HCT116 (cell line): ENCODE data around the gene SPIC. TPM values are rescaled to one million over a fixed set of nuclear protein-coding genes. Genes with fewer than 3 reads are reported as not detected.

ENCODE experiments used
- ATAC-seq: fragments of 200-7000 bp; cut with Tn5 transposase; 2 replicates; pipeline ENCODE4 v1.9.1; 2020; ENCODE audit warnings: mild to moderate bottlenecking, moderate library complexity
- BruUV-seq: library from RNA; stranded (reverse); fragments of 400-500 nt; replicated peaks from 2 replicates; lab custom pipeline; 2021; lab: Mats Ljungman, UMichigan
- CTCF ChIA-PET: fragments of 300-600 bp; sonication (Branson Sonifier 250); formaldehyde crosslinking; loops from one replicate; lab custom pipeline; 2021; ENCODE audit warnings: antibody characterized with exemption; lab: Charles Lee
- POLR2A ChIA-PET: fragments of 300-600, 350-600 bp; sonication (Branson Sonifier 250); formaldehyde crosslinking; loops from one replicate; lab custom pipeline; 2021; ENCODE audit warnings: antibody characterized with exemption; lab: Charles Lee
- RAD21 ChIA-PET, 2 experiments: fragments of 300-600 bp; sonication (Branson Sonifier 250); formaldehyde crosslinking; loops; one replicate each; lab custom pipeline; 2023; ENCODE audit warnings: low total read pairs in 2 of 2; ENCODE audit not compliant: uncharacterized antibody in 2 of 2, unreplicated experiment in 2 of 2, low non-redundant PET in 1 of 2; lab: Charles Lee
- DNase-seq: peaks from one replicate; pipeline ENCODE4 v3.0.0-alpha.2; 2010; ENCODE audit warnings: low read depth, low spot score
- H2AFZ ChIP-seq: fragments of 200-600 bp; shearing (Covaris generic), sonication (generic); 2 replicates; pipeline ENCODE4 v1.6.1; 2017; ENCODE audit warnings: low read depth, mixed run types, mixed read lengths, antibody characterized with exemption, low read length; ENCODE audit not compliant: poor library complexity, severe bottlenecking
- H3K27ac ChIP-seq: 2 replicates; pipeline ENCODE4 v1.5.1; 2012; ENCODE audit warnings: low read depth, low read length
- H3K27me3 ChIP-seq: fragments of 200-600 bp; sonication (generic); 2 replicates; pipeline ENCODE4 v1.6.1; 2016; ENCODE audit warnings: mixed run types, low read length, mixed read lengths; ENCODE audit not compliant: insufficient read depth
- H3K36me3 ChIP-seq, 2 experiments: fragments of 200-500 bp in 1 of 2; fragments of 200-600 bp in 1 of 2; sonication (Bioruptor generic) in 1 of 2; sonication (generic) in 1 of 2; 2 replicates each; pipeline versions ENCODE4 v1.5.1 to v1.6.1; 2014 to 2016; ENCODE audit warnings: low read length in 2 of 2, inconsistent platforms in 1 of 2, mixed read lengths in 1 of 2, mixed run types in 1 of 2; ENCODE audit not compliant: insufficient read depth in 2 of 2, control insufficient read depth in 1 of 2
- H3K4me1 ChIP-seq, 2 experiments: fragments of 200-600 bp in 1 of 2; sonication (generic) in 1 of 2; 2 replicates each; pipeline versions ENCODE4 v1.5.1 to v1.6.1; 2012 to 2017; ENCODE audit warnings: low read length in 2 of 2, inconsistent platforms in 1 of 2, mild to moderate bottlenecking in 1 of 2, mixed read lengths in 1 of 2, mixed run types in 1 of 2, moderate library complexity in 1 of 2; ENCODE audit not compliant: insufficient read depth in 2 of 2, control insufficient read depth in 1 of 2
- H3K4me2 ChIP-seq: fragments of 200-600 bp; sonication (generic); 2 replicates; pipeline ENCODE4 v1.6.1; 2017; ENCODE audit warnings: mixed run types, low read length, mixed read lengths
- H3K4me3 ChIP-seq, 2 experiments: fragments of 200-600 bp in 1 of 2; sonication (generic) in 1 of 2; replicated peaks in 1 of 2; 2 replicates each; pipeline ENCODE4 v1.5.1; 2011 to 2016; ENCODE audit warnings: low read length in 2 of 2, control low read depth in 1 of 2, low read depth in 1 of 2, mild to moderate bottlenecking in 1 of 2, mixed read lengths in 1 of 2, mixed run types in 1 of 2
- H3K79me2 ChIP-seq: fragments of 200-600 bp; sonication (generic); 2 replicates; pipeline ENCODE4 v1.6.1; 2017; ENCODE audit warnings: mild to moderate bottlenecking, mixed run types, low read length, moderate library complexity, mixed read lengths; ENCODE audit not compliant: insufficient read depth
- H3K9ac ChIP-seq: fragments of 200-600 bp; sonication (generic); 2 replicates; pipeline ENCODE4 v1.6.1; 2016; ENCODE audit warnings: low read length, mixed read lengths
- H3K9me2 ChIP-seq: fragments of 200-600 bp; sonication (generic), shearing (Covaris generic); 2 replicates; pipeline ENCODE4 v1.6.1; 2017; ENCODE audit warnings: mixed run types, mild to moderate bottlenecking, moderate library complexity; ENCODE audit not compliant: insufficient read depth
- H3K9me3 ChIP-seq, 2 experiments: fragments of 200-500 bp in 1 of 2; fragments of 200-600 bp in 1 of 2; sonication (Bioruptor generic) in 1 of 2; sonication (generic) in 1 of 2; 2 replicates each; pipeline ENCODE4 v1.6.1; 2014 to 2017; ENCODE audit warnings: low read length in 2 of 2, mixed read lengths in 2 of 2, inconsistent platforms in 1 of 2, low read depth in 1 of 2, mild to moderate bottlenecking in 1 of 2, mixed run types in 1 of 2, moderate library complexity in 1 of 2; ENCODE audit not compliant: control insufficient read depth in 1 of 2, insufficient read depth in 1 of 2
- H4K20me1 ChIP-seq: fragments of 200-600 bp; sonication (generic), shearing (Covaris generic); 2 replicates; pipeline ENCODE4 v1.6.1; 2017; ENCODE audit warnings: mixed run types, mild to moderate bottlenecking, moderate library complexity; ENCODE audit not compliant: insufficient read depth
- ATF3 ChIP-seq: IDR thresholded peaks from 2 replicates; pipeline ENCODE4 v1.6.1; 2012
- EGR1 ChIP-seq: IDR thresholded peaks from 2 replicates; pipeline ENCODE4 v1.6.1; 2012; ENCODE audit warnings: low read depth
- EZH2phosphoT487 ChIP-seq: fragments of 200-600 bp; IDR thresholded peaks from 2 replicates; pipeline ENCODE4 v1.6.1; 2018; ENCODE audit warnings: antibody characterized with exemption, borderline replicate concordance
- FOSL1 ChIP-seq: IDR thresholded peaks from 2 replicates; pipeline ENCODE4 v1.6.1; 2012; ENCODE audit warnings: low read depth
- JUND ChIP-seq: IDR thresholded peaks from 2 replicates; pipeline ENCODE4 v1.6.1; 2012
- POLR2A ChIP-seq: IDR thresholded peaks from 2 replicates; pipeline ENCODE4 v1.7.0; 2011; ENCODE audit warnings: borderline replicate concordance; ENCODE audit not compliant: insufficient read depth, insufficient read length; ENCODE audit errors: extremely low read depth
- POLR2AphosphoS5 ChIP-seq: IDR thresholded peaks from 2 replicates; pipeline ENCODE4 v1.6.1; 2011; ENCODE audit warnings: mild to moderate bottlenecking, low read depth, low read length, moderate library complexity
- REST ChIP-seq: IDR thresholded peaks from 2 replicates; pipeline ENCODE4 v1.6.1; 2012; ENCODE audit warnings: low read depth
- SRF ChIP-seq: IDR thresholded peaks from 2 replicates; pipeline ENCODE4 v1.6.1; 2012; ENCODE audit warnings: low read depth
- ZBTB33 ChIP-seq: IDR thresholded peaks from 2 replicates; pipeline ENCODE4 v1.6.1; 2011; ENCODE audit warnings: mild to moderate bottlenecking, low read length, moderate library complexity; ENCODE audit not compliant: insufficient replicate concordance; ENCODE audit errors: extremely low read depth
- intact Hi-C: fragments of 100-400 bp; cut with micrococcal nuclease; formaldehyde crosslinking; loops from 2 replicates; pipeline ENCODE4 v1.10.0; 2022
- total RNA-seq: library from RNA; stranded (reverse); gene quantifications from one replicate; pipeline ENCODE4 v1.2.1, GENCODE V29; 2021; ENCODE audit not compliant: unreplicated experiment

Gene SPIC
- total RNA-seq, 1 experiment from 2014 or later: not detected

GRCh38 chr12:101475751-101476305 is 692 bp downstream of the SPIC start:
- Histone ChIP-seq H3K4me2 (no peak overlapping the region), H3K4me1 (no peaks in the 10 kb centered on the region), H3K9me2 (no peaks in the 10 kb centered on the region), H3K4me3 (no peak overlapping the region), H3K36me3 (no peaks in the 10 kb centered on the region), H3K9me3 (no peaks in the 10 kb centered on the region), H3K79me2 (no peaks in the 10 kb centered on the region), H3K27ac (no peak overlapping the region), H3K27me3 (no peaks in the 10 kb centered on the region), H3K9ac (no peak overlapping the region), H2AFZ (no peak overlapping the region), H4K20me1 (no peaks in the 10 kb centered on the region)
- RAD21 ChIA-PET: no interaction called here
- CTCF ChIA-PET: no interaction called here
- DNase-seq: no peak
- POLR2A ChIA-PET: no interaction called here
- ATAC-seq: no peak
- BruUV-seq: no TSS peak
- intact Hi-C loops: no loop called here
- TF ChIP-seq FOSL1 (no peak), JUND (no peak), EGR1 (no peak), ATF3 (no peak), REST (no peak), POLR2A (no peak), SRF (no peak), EZH2phosphoT487 (no peak), POLR2AphosphoS5 (no peak), ZBTB33 (no peak)
